ENCODE data around the gene PACS2. TPM values are rescaled to one million over a fixed set of nuclear protein-coding genes. Genes with fewer than 3 reads are reported as not detected.

Gene PACS2
- total and polyA plus RNA-seq, 2 of the 4 experiments (the other 2 are of a cell fraction), result 15.6 to 32.2 TPM

- H3K36me3 ChIP-seq (ENCODE audit: control insufficient read depth, insufficient read depth, low read length), result peaks cover 28% of the 10 kb centered on the region; the same call in 1 of the 2 replicates
- H3K79me1 ChIP-seq (ENCODE audit: low read depth in 1 of 2, low read length in 2 of 2), result no peaks in the 10 kb centered on the region
- no peak overlapping the region for H3K14ac ChIP-seq (replicated peaks; ENCODE audit: low read depth, low read length)
- no peak overlapping the region for H2BK5ac ChIP-seq (ENCODE audit: low read depth, low read length, poor library complexity, severe bottlenecking)
- no peaks in the 10 kb centered on the region for H3K9me1 ChIP-seq (ENCODE audit: insufficient read depth, low read length)
- H2AFZ ChIP-seq (replicated peaks; ENCODE audit: low read length, poor library complexity), result no peak overlapping the region
- no peak overlapping the region for H3K56ac ChIP-seq (ENCODE audit: extremely low read depth, insufficient read depth, low read length)
- DNase-seq (no peak), ATAC-seq (ENCODE audit: low read depth) (no peak)
- no peak overlapping the region for H3K9ac ChIP-seq (ENCODE audit: low read depth, low read length)
- in situ Hi-C loops (cut with MboI; ENCODE audit: low sequenced_read_pairs), result no loop called here
- H3K4me2 ChIP-seq (ENCODE audit: low read depth, low read length), result no peak overlapping the region
- no peak overlapping the region for H3K23ac ChIP-seq (ENCODE audit: low read depth, low read length)
- ChIA-PET POLR2A (ENCODE audit: unreplicated experiment) (no interaction called here), CTCF (no interaction called here)
- H2AK9ac ChIP-seq (replicated peaks; ENCODE audit: low read depth, low read length, poor library complexity), result no peak overlapping the region
- no peak overlapping the region for H2AK5ac ChIP-seq (ENCODE audit: low read depth, low read length)
- no peak overlapping the region for H2BK120ac ChIP-seq (ENCODE audit: low read depth, low read length)
- H3K4me1 ChIP-seq (ENCODE audit: control insufficient read depth, insufficient read depth, low read length), result no peaks in the 10 kb centered on the region
- H4K8ac ChIP-seq (ENCODE audit: low read depth in 2 of 2, low read length in 2 of 2), result no peak overlapping the region
- intact Hi-C loops (cut with micrococcal nuclease), result no loop called here
- H3K4ac ChIP-seq (ENCODE audit: low read depth, low read length), result no peak overlapping the region
- H4K5ac ChIP-seq (ENCODE audit: low read depth, low read length), result no peak overlapping the region
- WGBS, 2 experiments (ENCODE audit: extremely low coverage in 2 of 2, insufficient read length in 1 of 2), result 100% methylated on average over 3 of the region's 26 CpGs; no CpG with 5 or more reads in 1 of the 2 experiments
- no peak overlapping the region for H2BK15ac ChIP-seq (ENCODE audit: low read depth, low read length)
- H3K27ac ChIP-seq (ENCODE audit: insufficient read depth, low read length), result no peak overlapping the region
- dilution Hi-C loops (cut with HindIII; ENCODE audit: low sequenced_read_pairs, unreplicated experiment), result no loop called here
- no peaks in the 10 kb centered on the region for H3K27me3 ChIP-seq (ENCODE audit: control insufficient read depth, insufficient read depth, low read length)
- no peaks in the 10 kb centered on the region for H4K20me1 ChIP-seq (ENCODE audit: insufficient read depth, low read length)
- no peaks in the 10 kb centered on the region for H3K9me3 ChIP-seq (ENCODE audit: control insufficient read depth, insufficient read depth, low read length)
- no peak overlapping the region for H3K4me3 ChIP-seq (ENCODE audit: insufficient read depth, low read depth, low read length)
- no TSS peak for BruUV-seq (replicated peaks)
- no peak overlapping the region for H3K18ac ChIP-seq (ENCODE audit: low read depth, low read length)
- TF ChIP-seq RFX5 (IDR thresholded peaks at IDR 0.05; ENCODE audit: low read depth, low read length) (no peak), MXI1 (IDR thresholded peaks at IDR 0.05; ENCODE audit: borderline replicate concordance, low read depth, low read length) (no peak), MAZ (IDR thresholded peaks at IDR 0.05; ENCODE audit: borderline replicate concordance, low read depth, low read length) (no peak), BHLHE40 (IDR thresholded peaks at IDR 0.05; ENCODE audit: low read depth, low read length) (no peak), RAD21 (IDR thresholded peaks at IDR 0.05; ENCODE audit: low read length) (no peak), POLR2A (IDR thresholded peaks at IDR 0.05; ENCODE audit: low read depth, low read length) (no peak), FOS (IDR thresholded peaks at IDR 0.05; ENCODE audit: low read depth, low read length) (no peak), USF2 (IDR thresholded peaks at IDR 0.05; ENCODE audit: low read depth, low read length) (no peak), SMC3 (IDR thresholded peaks at IDR 0.05; ENCODE audit: low read depth, low read length) (no peak), RCOR1 (IDR thresholded peaks at IDR 0.05; ENCODE audit: insufficient replicate concordance, low read length) (no peak), CEBPB (IDR thresholded peaks at IDR 0.05; ENCODE audit: low read depth, low read length) (no peak), NFE2L2 (IDR thresholded peaks at IDR 0.05; ENCODE audit: low read depth, low read length) (no peak)
- TF ChIP-seq, protein P1, sequence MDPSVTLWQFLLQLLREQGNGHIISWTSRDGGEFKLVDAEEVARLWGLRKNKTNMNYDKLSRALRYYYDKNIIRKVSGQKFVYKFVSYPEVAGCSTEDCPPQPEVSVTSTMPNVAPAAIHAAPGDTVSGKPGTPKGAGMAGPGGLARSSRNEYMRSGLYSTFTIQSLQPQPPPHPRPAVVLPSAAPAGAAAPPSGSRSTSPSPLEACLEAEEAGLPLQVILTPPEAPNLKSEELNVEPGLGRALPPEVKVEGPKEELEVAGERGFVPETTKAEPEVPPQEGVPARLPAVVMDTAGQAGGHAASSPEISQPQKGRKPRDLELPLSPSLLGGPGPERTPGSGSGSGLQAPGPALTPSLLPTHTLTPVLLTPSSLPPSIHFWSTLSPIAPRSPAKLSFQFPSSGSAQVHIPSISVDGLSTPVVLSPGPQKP (IDR thresholded peaks at IDR 0.05; ENCODE audit: borderline replicate concordance, low read depth, low read length), result no peak
- H2BK20ac ChIP-seq (ENCODE audit: low read depth, low read length), result no peak overlapping the region
- no peak overlapping the region for H4K91ac ChIP-seq (ENCODE audit: insufficient read depth, low read depth, low read length)
These were observed 68.0 kb downstream of the PACS2 start for GRCh38 chr14:105382343-105383082.

Measured in IMR-90 (cell line).